Urothelium cell line (cell line): Measurements from ENCODE around the gene PSTPIP2.

ENCODE experiments used
- DNase-seq: peaks from one replicate; pipeline ENCODE4 v3.0.0; 2011; ENCODE audit warnings: low spot score, mixed read lengths
- FAIRE-seq: peaks from 2 replicates; lab custom pipeline; 2011; peaks lifted over from hg19 to GRCh38; lab: Jason Lieb, UNC

PSTPIP2 gene

DNA sequence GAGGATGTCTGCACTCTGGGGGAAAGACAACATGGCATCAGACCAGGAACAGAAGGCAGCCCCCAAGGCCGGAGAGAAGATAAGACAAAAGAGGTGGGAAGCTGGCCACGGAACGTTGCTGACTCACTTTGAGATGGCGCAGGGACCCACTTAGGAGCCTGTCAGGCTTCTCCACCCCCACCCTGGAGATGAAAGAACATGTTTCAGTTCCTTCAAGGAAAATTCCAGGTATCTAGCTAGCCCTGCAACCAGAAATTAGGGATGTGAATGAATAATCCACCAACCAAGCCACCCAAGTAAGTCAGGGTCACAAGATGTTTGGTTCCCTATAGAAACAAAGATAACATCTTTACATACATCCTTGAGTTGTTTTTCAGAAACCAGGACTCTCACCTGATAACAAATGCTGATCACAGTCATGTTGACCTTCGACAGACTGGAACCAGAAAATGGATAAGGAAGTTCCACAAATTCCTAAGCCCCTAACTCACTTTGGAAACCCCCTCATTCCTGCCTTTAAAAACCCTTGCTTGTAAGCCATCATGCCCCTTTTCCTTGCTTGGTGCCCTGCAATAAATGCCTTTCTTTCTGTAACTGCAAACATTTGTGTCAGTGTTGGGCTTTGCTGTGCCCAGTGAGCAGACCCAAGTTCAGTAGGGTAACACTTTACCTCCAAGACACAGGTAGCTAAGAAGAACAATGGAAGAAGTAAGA is 31.9 kb downstream of the PSTPIP2 start:
- DNase-seq = no peak
- FAIRE-seq = no peak

DNA sequence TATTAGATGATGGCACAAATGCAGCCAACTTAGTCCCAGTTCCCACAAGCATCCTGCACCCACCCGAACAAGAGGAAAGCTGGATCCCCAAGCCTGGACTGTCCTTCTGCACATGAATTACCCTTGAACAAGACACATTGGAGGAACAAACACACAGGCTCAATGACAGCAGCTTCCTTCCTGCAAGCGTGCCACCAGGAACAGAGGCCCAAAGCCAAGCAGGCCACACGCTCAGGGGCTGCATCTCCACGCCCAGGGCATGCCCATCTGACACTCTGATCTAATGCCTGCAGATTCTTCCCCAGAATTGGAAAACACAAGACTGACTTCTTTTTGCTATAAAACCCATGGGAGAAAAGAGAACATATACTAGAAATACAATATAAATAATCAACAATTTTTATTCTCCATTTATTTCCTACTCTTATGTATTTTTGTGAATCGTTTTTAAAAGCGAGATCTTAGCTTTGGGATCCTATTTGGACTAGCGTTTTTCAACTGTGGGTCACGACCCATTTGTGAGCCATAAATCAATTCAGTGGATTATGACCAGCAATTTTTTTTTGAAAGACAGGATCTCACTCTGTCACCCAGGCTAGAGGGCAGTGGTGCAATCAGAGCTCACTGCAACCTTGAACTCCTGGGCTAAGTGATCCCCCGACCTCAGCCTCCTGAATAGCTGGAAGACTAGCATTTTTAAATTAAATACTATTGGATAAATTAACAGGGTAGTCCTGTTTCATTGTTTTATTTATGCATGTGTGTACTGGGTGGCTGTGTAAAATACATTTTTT is 34.4 kb downstream of the PSTPIP2 start:
- DNase-seq (no peak), FAIRE-seq (no peak)

DNA sequence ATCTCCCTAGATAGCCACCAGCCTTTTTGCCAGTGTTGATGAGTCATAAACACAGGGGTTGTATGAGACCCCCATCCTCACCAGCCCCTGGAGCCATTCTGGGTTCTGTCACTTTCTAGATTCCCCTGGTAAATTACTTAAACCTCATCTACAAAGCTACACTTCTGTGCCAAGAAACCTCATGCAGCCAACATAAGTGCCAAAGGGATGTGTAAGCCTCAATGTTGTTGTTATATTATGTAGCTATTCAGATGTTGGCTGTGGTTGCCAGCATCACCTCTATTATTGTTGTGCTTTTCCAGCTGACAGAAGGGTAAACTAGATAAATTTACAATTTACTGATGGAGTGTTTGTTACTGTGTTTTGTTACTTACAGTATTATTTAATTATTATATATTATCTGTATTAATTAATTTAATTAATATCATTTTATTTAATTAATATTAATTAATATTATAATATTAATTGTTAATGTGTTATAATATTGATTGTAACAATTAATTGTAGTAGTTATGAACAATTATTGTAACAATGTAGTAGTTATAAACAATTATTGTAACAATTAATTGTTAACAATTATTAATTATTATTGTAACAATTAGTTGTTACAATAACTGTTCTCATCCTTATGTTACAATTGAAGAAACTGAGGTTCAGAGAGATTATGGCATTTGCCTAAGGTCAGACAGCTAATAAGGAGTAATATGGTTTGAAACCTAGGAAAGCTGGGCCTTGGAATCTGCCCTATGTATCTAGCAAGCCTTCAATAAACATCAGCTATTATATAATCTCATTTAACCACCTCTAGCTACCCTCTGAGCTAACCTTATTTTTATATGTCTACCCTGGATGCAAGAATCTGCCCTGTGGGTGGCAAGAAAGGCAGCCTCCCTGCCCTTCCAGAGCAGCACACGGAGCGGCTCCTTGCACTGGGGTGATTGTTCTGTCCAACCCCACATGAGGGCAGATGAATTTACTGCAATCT is 36.1 kb downstream of the PSTPIP2 start:
- FAIRE-seq = no peak
- DNase-seq = no peak

DNA sequence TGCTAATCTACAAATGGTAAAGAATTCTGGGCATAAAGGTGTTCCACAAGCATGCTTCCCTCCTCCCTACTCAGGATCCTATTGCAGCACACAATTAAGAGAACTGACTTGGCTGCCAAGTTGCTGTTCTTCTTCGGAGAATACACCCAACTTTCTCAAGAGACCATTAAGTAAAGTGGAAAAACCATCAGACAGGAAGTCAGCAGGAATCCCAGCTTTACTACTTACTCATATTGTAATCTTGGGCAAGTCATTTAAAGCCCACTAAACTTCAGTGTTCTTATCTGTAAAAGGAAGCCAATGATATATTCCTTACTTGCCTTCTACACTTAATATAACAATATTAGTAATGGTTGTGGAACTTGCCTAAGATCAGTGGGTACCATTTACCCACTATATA is 37.8 kb downstream of the PSTPIP2 start:
- DNase-seq = no peak
- FAIRE-seq = no peak

DNA sequence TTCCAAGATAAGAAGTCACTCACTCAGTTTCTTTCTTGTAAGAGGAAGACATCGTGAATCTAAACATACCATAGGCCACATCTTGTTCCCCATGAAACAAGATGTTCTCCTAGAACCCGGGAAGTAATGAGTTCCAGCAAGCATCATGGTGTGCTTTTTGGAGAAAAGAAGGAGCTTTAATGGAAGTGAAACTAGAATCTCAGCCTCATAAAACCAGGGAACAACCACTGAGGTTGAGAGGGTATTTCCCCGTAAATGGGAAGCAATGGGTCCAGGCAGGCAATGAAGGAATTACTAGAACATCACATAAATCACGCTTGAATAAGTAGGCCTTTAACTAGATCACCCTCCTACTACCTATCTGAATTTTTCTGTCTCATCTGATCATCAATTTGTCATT is 40.3 kb downstream of the PSTPIP2 start:
- no peak for FAIRE-seq
- no peak for DNase-seq

DNA sequence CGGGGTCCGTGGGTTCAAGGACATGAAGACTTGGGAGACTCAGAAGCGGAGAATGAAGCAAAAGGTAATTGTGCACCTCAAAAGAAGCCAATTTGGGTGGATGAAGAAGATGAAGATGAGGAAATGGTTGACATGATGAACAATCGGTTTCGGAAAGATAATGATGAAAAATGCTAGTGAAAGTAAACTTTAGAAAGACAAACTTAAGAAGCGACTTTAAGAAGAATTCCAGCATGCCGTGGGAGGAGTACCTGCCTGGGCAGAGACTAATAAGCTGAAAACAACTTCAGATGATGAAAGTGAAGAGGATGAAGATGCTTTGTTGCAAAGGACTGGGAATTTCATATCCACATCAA is 43.5 kb downstream of the PSTPIP2 start:
- DNase-seq (no peak), FAIRE-seq (no peak)

DNA sequence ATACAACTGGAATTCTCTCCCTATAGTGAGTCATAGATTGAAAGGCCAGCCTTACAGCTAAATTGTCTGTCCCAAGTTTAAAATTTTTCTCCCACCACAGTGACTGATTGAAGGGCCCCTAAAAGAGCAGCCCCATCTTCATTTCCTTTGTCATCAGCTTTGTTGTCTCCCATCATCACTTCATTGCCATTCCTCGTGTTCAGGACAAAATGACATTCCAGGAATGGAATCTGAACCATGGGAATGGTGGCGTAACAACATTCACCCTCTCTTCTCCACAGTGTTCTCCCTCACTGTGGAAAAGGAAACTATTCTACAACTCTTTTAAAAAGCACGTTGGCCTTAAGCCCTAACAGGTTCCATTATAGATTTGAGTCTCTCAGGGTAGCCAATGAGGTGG is 52.1 kb downstream of the PSTPIP2 start:
- DNase-seq = no peak
- no peak for FAIRE-seq

DNA sequence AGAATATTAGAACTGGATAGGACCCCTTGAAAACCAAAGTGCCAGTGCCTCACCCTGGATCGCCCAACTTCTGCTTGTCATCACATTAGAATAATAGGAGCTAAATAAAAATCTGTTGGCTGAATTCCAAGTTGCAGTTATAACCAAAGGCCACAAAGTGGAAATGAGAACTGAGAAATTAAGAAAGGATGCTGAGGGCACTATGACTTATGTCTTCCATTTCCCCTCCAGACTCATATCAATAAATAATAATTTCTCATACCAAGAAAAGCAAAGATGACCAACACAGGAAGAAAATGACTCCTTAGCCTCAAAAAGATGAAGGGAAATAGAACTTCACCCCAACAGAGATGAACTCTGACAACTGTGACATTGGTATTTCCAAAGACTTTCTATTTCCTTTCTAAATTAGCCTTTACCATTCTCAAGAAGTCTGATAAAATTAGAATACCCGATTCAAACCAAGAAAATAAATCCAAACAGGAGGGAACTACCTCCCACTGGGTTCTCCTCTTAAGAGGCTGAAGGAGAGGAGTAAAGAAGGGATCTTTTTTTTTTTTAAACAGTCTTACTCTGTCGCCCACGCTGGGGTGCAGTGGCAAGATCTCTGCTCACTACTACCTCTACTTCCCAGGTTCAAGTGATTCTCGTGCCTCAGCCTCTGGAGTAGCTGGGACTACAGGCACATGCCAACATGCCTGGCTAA is 58.4 kb downstream of the PSTPIP2 start:
- FAIRE-seq (no peak), DNase-seq (no peak)

DNA sequence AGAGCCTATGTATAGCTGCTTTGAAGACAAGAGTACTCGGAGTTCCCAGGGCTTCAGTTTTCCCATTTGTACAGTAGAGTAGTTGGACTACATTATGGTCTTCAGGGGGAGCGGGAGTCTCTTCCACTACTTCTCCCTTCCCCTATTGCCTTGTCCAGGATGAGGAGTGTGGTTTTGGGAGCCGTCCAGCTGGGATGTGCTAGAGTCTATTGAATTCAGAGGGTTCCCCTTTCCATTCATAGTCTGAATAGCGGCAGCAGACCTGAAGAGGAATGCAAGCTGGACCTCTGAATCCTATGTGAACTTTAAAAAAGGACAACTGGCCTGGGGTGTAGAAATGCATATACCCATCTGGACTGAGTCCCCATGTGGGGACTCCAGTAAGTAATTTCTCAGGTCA is 61.4 kb downstream of the PSTPIP2 start:
- DNase-seq (no peak), FAIRE-seq (no peak)

DNA sequence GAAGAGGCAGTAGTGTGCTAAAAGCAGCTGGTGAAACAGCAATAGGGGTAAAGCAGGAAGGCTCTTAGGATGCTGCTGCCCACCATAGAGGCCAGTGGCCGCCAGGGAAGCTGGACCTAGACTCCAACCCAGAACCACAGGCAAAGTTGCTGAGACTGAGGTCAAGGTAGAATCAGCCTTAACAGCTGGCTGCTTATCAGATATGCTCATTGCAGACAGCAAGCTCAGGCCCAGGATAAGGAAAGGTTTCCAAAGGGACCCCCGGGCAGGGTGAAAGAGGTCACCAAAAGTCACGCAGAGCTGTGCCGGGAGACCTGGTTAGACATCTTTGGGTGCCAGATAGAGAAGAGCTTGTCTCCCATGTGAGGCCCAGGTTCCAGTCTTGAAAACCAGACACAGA is 62.0 kb downstream of the PSTPIP2 start:
- DNase-seq (no peak), FAIRE-seq (no peak)

DNA sequence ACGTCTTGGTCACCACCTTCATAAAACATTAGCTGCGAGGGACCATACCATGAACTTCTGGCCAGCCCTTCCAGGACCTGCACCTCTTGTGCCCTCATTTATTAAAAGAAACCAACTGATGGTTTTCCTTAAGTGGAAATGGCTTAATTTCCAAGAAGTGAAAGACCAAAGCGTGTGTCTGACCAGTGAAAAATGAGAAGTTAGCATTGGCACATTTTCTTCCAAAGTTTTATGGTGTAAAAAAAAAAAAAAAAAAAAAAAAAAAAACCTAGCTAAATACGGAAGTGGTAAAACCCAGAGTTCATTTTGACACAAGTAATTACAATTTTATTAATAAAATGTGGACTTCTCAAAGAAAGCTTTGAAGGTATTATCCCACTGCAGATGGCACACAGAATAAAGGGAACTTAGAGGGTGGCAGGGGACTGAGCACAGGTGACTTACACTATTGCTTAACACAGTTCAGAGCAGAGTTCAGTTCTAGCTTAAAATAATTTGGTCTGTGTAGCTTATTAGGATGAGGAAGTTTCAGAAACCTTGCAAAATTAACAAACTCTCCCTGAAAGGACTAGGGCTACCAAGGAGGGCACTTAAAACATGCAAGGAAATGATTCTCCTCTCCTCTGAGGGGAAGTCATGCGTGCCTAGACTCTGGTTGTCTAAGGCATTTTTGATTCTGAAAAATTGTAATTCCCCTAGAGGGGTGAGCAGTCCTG is 62.8 kb downstream of the PSTPIP2 start:
- DNase-seq (no peak), FAIRE-seq (no peak)

DNA sequence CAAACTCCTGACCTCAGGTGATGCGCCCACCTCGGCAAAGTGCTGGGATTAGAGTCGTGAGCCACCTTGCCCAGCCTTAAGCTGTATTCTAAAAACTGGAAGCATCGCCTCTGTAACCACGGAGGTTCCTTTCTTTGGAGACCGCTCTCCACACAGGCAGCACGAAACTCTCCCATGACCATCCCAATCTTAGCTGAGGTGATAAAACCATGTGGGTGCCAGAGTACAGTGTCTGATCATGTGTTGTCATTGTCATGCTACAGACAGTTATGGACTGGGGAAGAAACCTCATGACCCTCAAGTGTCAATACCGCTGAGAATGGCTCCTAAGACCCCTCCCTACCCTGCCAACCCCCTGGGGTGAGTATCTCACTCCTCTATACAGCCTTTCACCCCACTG is 63.5 kb downstream of the PSTPIP2 start:
- DNase-seq (no peak), FAIRE-seq (no peak)

DNA sequence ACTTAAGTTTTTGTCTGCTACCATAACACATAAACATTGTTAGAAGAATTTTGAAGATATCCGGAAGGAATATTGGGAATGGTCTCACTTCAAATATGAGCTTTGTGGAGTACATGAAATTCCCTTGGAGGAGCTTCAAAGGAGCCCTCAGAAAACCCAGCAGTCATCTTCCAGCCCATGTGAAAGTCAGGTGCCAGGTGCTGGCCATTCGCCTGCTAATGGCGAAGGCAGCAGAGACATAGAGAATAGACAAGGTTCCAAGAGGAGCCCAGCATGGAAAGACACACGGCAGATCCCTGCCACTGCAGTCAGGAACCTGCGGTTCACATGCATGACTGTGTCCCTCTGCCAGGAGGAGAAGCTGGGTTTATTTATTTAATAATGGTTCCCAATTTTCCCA is 64.9 kb downstream of the PSTPIP2 start:
- DNase-seq (no peak), FAIRE-seq (no peak)

DNA sequence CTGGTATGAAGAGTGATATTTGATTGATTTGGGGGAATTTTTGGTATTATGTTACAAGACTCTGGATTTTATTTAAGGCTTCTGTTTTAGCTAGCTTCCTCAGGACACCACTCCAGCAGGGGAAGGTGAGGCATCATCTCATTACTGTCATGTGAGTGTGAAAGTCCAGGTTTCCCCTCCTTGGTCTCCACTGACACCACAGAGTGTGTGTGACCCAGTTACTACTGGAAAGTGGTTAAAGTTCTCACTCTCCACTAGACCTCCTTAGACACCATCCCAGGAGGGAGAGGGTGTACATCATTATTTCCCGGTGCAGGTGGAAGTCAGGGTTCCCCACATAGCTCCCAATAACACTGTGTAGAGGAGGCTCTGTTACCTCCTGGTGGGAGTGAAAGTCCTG is 69.1 kb downstream of the PSTPIP2 start:
- no peak for DNase-seq
- FAIRE-seq = no peak

DNA sequence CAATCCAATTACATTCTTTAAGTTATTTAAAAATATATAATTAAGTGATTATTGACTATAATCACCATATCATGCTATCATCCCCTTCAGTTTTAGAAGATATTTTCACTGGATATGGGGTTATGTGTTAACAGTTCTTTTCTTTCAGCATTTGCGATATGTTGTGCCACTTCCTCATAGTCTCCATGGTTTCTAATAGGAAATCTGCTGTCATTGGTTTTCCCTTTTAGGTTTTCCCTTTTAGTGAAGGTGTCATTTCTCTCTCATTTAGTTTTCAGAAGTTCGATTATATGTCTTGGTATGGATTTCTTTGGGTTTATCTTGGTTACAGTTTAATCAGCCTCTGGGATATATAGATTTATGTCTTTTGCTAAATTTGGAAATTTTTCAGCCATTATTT is 70.2 kb downstream of the PSTPIP2 start:
- no peak for DNase-seq
- no peak for FAIRE-seq

DNA sequence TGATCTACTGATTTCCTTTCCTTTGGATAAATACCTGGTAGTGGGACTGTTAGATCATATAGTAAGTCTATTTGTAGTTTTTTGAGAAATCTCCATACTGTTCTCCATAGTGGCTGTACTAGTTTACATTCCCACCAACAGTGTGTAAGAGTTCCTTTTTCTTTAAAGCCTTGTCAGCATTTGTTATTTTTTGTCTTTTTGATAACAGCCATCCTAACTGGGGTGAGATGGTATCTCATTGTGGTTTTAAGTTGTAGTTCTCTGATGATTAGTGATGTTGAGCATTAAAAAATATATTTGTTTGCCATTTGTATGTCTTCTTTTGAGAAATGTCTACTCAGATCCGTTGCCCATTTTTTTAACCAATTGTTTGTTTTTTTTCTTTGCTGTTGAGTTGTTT is 71.0 kb downstream of the PSTPIP2 start:
- DNase-seq = no peak
- FAIRE-seq = no peak

DNA sequence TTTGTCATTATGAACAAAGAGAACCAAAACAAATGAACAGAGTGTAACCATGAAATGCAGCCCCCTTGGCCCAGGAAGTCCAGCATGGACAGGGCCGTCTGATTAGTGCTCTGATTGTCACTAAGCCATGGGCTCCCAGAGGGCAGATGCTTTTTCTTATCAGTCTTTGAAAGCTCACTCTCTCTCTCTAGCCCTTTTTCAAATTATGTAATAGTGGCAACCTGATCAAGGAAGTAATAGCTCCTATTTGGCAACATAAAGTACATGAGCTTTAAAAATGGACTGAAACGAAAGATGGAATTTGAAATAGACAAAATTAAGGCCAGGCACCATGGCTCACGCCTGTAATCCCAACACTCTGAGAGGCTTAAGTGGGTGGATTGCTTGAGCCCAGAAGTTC is 72.5 kb downstream of the PSTPIP2 start:
- DNase-seq (no peak), FAIRE-seq (no peak)

DNA sequence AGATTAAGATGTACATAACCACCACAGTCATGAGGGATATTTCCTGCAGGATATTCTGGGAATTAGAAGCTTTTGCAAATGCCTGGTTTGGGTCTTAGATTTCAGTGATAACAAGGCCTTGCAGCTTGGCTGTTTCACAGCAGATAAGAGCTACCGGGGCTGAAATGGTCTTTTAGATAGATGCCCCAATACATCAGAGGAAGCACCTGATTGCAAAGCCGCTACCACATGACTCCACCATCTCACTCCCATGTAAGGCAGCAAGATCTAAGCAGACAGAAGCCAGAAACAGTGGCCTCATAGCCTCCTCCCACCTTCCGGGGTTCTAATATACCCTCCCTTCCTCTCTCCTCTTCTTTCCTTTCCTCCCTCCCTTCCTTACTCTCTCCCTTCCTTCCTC is 73.8 kb downstream of the PSTPIP2 start:
- DNase-seq (no peak), FAIRE-seq (no peak)

DNA sequence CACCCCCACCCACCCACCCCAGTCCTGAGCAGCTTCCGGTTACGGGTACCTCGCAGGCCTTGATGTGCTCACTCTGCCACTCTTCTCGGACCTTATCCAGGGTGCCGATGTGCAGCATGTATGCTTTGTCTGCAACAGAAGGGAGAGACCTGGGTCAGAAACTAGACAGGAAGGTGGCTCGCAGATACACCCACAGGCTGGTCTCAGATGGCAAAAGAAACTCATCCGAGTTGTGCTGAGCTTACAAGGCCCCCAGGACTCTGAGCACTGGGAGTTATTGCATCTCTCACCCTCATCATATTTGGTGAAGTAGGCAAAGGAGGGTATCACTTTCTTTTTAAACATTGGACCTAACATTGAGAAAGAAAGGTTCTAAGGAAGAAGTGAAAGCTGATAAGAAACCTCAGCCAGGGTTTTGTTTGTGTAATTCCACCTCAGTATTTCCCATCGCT is 74.3 kb downstream of the PSTPIP2 start:
- no peak for DNase-seq
- FAIRE-seq = no peak

DNA sequence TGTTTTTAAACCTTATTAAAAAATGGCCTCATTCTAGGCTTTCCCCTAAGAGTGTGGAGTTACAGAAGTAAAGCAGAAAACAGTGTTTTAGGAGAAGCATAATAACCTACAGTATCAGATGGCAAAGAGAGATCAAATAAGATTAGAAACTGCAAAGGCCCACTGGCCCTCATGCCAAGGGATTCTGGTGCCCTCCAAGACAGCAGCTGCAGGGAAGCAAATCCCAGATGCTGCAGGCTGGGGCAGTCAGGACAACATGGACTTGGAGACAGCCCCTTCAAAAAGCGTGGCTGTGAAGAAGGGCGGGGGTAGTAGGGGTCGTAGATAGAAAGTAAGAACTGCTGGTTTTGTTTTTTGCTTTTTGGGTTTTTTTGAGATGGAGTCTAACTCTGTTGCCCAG is 76.6 kb downstream of the PSTPIP2 start:
- no peak for FAIRE-seq
- DNase-seq = no peak
